DND-41 (cell line): ENCODE measurements around the gene ELAPOR1.
A peak's percentile ranks its signal among the peaks of the same experiment; 100 is the strongest.

Experiments
- ATAC-seq: fragments of 200-7000 bp; cut with Tn5 transposase; 3 replicates; pipeline ENCODE4 v1.9.1; 2021; ENCODE audit warnings: low read depth; ENCODE audit not compliant: insufficient read depth
- DNase-seq: peaks from one replicate; pipeline ENCODE4 v3.0.0-alpha.2; 2020
- H2AFZ ChIP-seq: 2 replicates; pipeline ENCODE4 v1.6.0; 2012; ENCODE audit warnings: low read depth, low read length
- H3K27ac ChIP-seq: 2 replicates; pipeline ENCODE4 v1.5.1; 2012; ENCODE audit warnings: low read length, inconsistent platforms
- H3K27me3 ChIP-seq: fragments of 200-600 bp; sonication (generic); 2 replicates; pipeline ENCODE4 v1.6.0; 2012; ENCODE audit warnings: low read length, mild to moderate bottlenecking, inconsistent platforms; ENCODE audit not compliant: insufficient read depth, poor library complexity
- H3K36me3 ChIP-seq: 2 replicates; pipeline ENCODE4 v1.5.1; 2012; ENCODE audit warnings: low read length, inconsistent platforms; ENCODE audit not compliant: insufficient read depth
- H3K4me1 ChIP-seq: 2 replicates; pipeline ENCODE4 v1.5.1; 2012; ENCODE audit warnings: mild to moderate bottlenecking, low read length; ENCODE audit not compliant: insufficient read depth
- H3K4me2 ChIP-seq: 2 replicates; pipeline ENCODE4 v1.6.0; 2012; ENCODE audit warnings: mild to moderate bottlenecking, moderate library complexity, low read length, inconsistent platforms; ENCODE audit not compliant: insufficient read depth
- H3K4me3 ChIP-seq, 2 experiments: fragments of 200-600 bp in 1 of 2; shearing (Covaris generic) in 1 of 2; 2 replicates each; pipeline ENCODE4 v1.5.1; 2012 to 2016; ENCODE audit warnings: inconsistent platforms in 2 of 2, low read length in 2 of 2, mild to moderate bottlenecking in 2 of 2, low read depth in 1 of 2, moderate library complexity in 1 of 2
- H3K79me2 ChIP-seq: 2 replicates; pipeline ENCODE4 v1.6.0; 2012; ENCODE audit warnings: low read length, inconsistent platforms; ENCODE audit not compliant: insufficient read depth
- H3K9ac ChIP-seq: 2 replicates; pipeline ENCODE4 v1.6.0; 2012; ENCODE audit warnings: low read depth, mild to moderate bottlenecking, inconsistent platforms, low read length, moderate library complexity
- H3K9me3 ChIP-seq: 2 replicates; pipeline ENCODE4 v1.5.1; 2012; ENCODE audit warnings: low read length, moderate library complexity, mild to moderate bottlenecking, inconsistent platforms; ENCODE audit not compliant: insufficient read depth, severe bottlenecking
- H4K20me1 ChIP-seq: 2 replicates; pipeline ENCODE4 v1.6.0; 2012; ENCODE audit warnings: low read length; ENCODE audit not compliant: insufficient read depth
- EZH2 ChIP-seq: IDR thresholded peaks from 3 replicates; pipeline ENCODE4 v1.6.1; 2012; ENCODE audit warnings: borderline replicate concordance, low read depth, mild to moderate bottlenecking, moderate library complexity, low read length, inconsistent platforms; ENCODE audit not compliant: severe bottlenecking
- TF ChIP-seq, protein P1 (sequence below): IDR thresholded peaks from 2 replicates; pipeline ENCODE4 v1.5.1; 2012; ENCODE audit warnings: borderline replicate concordance, low read length, moderate library complexity, mild to moderate bottlenecking; ENCODE audit not compliant: poor library complexity, severe bottlenecking; ENCODE audit errors: extremely low read depth

The ELAPOR1 gene

DNA sequence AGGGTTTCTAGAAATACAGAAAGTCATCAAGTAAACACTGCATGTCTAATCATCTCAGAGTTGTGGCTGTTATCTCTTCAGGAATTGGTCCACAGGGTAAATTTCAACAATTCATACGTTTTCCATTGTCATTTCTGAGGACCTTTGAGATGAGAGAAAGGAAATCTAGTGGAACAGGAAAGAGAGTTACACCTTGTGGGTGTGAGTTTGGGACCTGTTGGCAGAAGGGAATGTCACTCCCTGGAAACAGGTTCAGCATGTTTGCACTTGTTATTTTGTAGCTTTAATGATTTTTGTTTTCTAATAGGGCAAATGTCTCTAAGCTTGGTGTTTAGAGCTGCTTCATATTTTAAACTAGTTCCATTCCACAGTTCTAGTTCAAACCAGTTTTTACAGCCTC lies 17.8 kb upstream of the ELAPOR1 start:
- TF ChIP-seq, protein P1, sequence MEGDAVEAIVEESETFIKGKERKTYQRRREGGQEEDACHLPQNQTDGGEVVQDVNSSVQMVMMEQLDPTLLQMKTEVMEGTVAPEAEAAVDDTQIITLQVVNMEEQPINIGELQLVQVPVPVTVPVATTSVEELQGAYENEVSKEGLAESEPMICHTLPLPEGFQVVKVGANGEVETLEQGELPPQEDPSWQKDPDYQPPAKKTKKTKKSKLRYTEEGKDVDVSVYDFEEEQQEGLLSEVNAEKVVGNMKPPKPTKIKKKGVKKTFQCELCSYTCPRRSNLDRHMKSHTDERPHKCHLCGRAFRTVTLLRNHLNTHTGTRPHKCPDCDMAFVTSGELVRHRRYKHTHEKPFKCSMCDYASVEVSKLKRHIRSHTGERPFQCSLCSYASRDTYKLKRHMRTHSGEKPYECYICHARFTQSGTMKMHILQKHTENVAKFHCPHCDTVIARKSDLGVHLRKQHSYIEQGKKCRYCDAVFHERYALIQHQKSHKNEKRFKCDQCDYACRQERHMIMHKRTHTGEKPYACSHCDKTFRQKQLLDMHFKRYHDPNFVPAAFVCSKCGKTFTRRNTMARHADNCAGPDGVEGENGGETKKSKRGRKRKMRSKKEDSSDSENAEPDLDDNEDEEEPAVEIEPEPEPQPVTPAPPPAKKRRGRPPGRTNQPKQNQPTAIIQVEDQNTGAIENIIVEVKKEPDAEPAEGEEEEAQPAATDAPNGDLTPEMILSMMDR, result no peak
- TF ChIP-seq EZH2, result no peak
- no peaks in the 10 kb centered on the region for H3K27me3 ChIP-seq
- H3K4me1 ChIP-seq, result peaks cover 31% of the 10 kb centered on the region
- H4K20me1 ChIP-seq, result peaks cover 5% of the 10 kb centered on the region; the same call in 1 of the 2 replicates
- H3K4me3 ChIP-seq, result no peak overlapping the region
- DNase-seq, result no peak
- H3K27ac ChIP-seq, result no peak overlapping the region
- H3K79me2 ChIP-seq, result peaks cover 44% of the 10 kb centered on the region
- peaks cover 26% of the 10 kb centered on the region for H3K36me3 ChIP-seq
- H2AFZ ChIP-seq, result no peak overlapping the region
- H3K4me2 ChIP-seq, result no peak overlapping the region
- H3K9me3 ChIP-seq, result no peaks in the 10 kb centered on the region
- no peak overlapping the region for H3K9ac ChIP-seq
- no peak for ATAC-seq

DNA sequence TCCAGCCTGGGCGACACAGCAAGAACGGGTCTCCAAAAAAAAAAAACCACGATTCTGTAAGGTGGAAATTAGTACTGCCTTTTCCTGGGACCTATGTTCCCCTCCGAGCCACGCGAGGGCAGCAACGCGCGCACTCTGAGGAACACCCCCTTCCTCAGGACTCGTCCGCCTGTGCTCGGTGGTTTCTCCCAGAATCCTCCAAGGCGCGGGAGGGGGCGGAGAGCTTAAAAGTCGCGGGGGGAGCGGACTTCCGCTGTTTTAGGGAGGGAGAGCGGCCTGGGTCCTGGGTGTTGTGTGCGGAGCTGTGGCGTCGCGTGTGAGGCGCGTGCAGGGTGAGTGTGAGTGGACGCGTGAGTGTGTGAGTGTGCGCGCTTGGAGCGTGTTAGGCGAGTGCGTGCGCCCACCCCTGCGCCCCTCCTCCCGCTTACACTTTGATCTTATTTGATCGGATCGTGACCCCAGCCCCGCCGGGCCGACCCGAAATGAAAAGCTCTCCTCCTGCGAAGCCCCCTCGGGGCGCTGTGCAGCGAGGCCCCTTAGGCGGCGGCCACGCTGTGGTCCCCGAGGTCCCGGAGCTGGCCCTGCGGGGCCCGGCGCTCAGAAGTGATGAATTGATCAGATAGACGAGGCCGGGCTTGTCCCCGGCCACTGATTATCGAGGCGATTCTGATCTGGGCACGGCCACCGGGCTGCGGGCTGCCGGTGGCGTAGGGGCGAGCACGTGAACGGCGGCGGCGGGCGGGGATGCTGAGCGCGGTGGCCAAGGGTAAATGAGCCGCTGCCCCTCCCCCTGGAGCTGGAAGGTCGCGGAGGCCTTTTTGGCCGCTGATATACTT lies 13.8 kb upstream of the ELAPOR1 start:
- no peak for TF ChIP-seq EZH2
- TF ChIP-seq, protein P1, result peak; percentile 95
- Histone ChIP-seq H3K9me3 (no peaks in the 10 kb centered on the region), H2AFZ (peak overlapping the region; percentile 85), H3K4me3 (peak overlapping the region; percentile 96 to 97), H3K27ac (peak overlapping the region; percentile 88), H3K4me2 (peak overlapping the region; percentile 69), H4K20me1 (peaks cover 9% of the 10 kb centered on the region; the same call in 1 of the 2 replicates), H3K36me3 (peaks cover 8% of the 10 kb centered on the region), H3K79me2 (peaks cover 21% of the 10 kb centered on the region), H3K27me3 (no peaks in the 10 kb centered on the region), H3K9ac (peak overlapping the region; percentile 100), H3K4me1 (peaks cover 16% of the 10 kb centered on the region)
- ATAC-seq (peak; percentile 88), DNase-seq (peak; percentile 98)

DNA sequence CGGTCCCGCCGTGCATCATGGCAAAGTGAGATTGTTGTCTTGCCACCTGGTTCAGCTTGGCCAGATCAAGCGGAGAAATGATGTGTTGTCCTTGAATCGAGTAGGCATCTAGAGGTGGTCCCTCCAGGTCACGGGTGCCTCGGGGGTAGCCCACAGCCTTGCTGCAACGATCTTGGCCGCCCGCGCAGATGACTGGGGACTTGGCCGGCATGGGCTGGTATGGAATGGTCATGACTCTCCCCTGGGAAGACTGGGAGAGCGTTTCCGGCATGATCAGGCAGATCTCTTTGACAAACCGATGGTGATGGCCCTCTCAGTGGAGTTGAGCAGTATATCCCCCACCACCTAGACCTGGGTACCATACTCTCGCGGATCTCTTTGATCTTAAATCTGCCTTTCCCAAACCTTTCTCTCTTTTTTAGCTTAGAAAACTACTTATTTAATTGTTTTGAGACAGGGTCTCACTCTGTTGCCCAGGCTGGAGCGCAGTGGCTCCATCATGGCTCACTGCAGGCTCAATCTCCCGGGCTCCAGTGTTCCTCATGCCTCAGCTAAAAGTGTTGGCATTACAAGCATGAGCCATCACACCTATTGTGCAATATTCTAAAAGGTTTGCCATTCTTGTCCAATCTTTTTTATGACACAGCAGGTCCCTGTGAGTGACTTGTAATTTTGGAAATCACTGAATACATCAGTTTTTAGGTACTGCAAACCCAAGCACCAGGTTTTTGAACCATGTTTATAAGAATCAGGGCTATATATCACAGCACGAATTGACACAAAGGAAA lies 9.4 kb upstream of the ELAPOR1 start:
- no peak overlapping the region for H3K4me2 ChIP-seq
- no peak for TF ChIP-seq EZH2
- TF ChIP-seq, protein P1, result no peak
- ATAC-seq (no peak), DNase-seq (no peak)
- peaks cover 8% of the 10 kb centered on the region for H3K36me3 ChIP-seq
- H3K27me3 ChIP-seq, result no peaks in the 10 kb centered on the region
- no peaks in the 10 kb centered on the region for H3K9me3 ChIP-seq
- no peak overlapping the region for H3K27ac ChIP-seq
- no peak overlapping the region for H3K4me3 ChIP-seq
- H4K20me1 ChIP-seq, result peaks cover 9% of the 10 kb centered on the region; the same call in 1 of the 2 replicates
- peaks cover 19% of the 10 kb centered on the region for H3K79me2 ChIP-seq
- H2AFZ ChIP-seq, result no peak overlapping the region
- H3K4me1 ChIP-seq, result peaks cover 12% of the 10 kb centered on the region
- no peak overlapping the region for H3K9ac ChIP-seq
